ENCODE measurements around the gene TTC7B. TPM values are rescaled to one million over a fixed set of nuclear protein-coding genes. Genes with fewer than 3 reads are reported as not detected.

The TTC7B gene
- total RNA-seq, 1 donor from 2014 or later: 46.0 TPM

- Histone ChIP-seq H3K27me3 (ENCODE audit: control insufficient read depth, insufficient read depth, low read length) (no peaks in the 10 kb centered on the region), H3K4me3 (ENCODE audit: low read depth, low read length) (no peak overlapping the region), H3K36me3 (ENCODE audit: control insufficient read depth, insufficient read depth, low read length) (no peaks in the 10 kb centered on the region)
- TF ChIP-seq CTCF (IDR thresholded peaks at IDR 0.05; ENCODE audit: insufficient read depth, low read length, poor library complexity, severe bottlenecking): no peak
- no peak for DNase-seq (ENCODE audit: low read depth)
These were observed 74.0 kb downstream of the TTC7B start for GRCh38 chr14:90742252-90742651.

GRCh38 chr14:90741682-90741946 is 74.6 kb downstream of the TTC7B start:
- Histone ChIP-seq H3K4me3 (ENCODE audit: low read depth, low read length) (no peak overlapping the region), H3K36me3 (ENCODE audit: control insufficient read depth, insufficient read depth, low read length) (no peaks in the 10 kb centered on the region), H3K27me3 (ENCODE audit: control insufficient read depth, insufficient read depth, low read length) (no peaks in the 10 kb centered on the region)
- DNase-seq (ENCODE audit: low read depth): no peak
- no peak for TF ChIP-seq CTCF (IDR thresholded peaks at IDR 0.05; ENCODE audit: insufficient read depth, low read length, poor library complexity, severe bottlenecking)

DNA sequence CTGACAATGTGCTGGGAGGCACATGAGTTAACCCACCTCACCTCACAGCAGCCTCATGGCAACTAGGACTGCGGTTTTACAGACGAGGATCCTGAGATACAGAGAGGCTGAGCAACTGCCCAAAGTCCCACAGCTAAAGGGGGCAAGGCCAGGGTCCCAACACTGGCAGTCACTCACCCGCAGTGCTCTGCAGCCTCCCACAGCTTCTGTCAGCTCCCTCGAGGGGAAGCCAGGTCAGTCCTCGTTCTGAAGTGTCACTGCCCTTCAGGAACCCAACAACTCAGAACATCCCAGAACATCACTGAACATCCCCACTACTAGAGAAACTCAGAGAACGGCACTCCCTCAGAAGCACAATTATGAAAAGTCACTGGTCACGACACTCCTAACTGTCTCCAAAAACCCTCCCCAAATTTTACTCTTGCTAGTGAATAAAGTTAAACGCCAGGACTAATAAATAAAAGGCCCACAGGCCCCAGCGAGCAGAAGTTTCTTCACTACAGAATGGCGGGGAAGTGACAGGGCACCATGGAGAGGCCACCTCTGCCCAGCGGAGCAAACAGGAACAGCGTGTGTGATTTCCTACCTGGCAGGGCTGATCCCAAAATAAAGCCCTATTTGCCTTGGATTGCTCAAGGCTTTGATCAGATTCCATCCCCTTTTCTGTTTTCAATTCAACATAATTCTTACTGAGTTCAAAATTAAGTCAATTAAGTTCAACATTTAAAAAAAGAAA is 75.1 kb downstream of the TTC7B start:
- Histone ChIP-seq H3K4me3 (ENCODE audit: low read depth, low read length) (no peak overlapping the region), H3K36me3 (ENCODE audit: control insufficient read depth, insufficient read depth, low read length) (no peaks in the 10 kb centered on the region), H3K27me3 (ENCODE audit: control insufficient read depth, insufficient read depth, low read length) (no peaks in the 10 kb centered on the region)
- DNase-seq (ENCODE audit: low read depth): no peak
- TF ChIP-seq CTCF (IDR thresholded peaks at IDR 0.05; ENCODE audit: insufficient read depth, low read length, poor library complexity, severe bottlenecking): no peak

- Histone ChIP-seq H3K36me3 (ENCODE audit: control insufficient read depth, insufficient read depth, low read length) (no peaks in the 10 kb centered on the region), H3K27me3 (ENCODE audit: control insufficient read depth, insufficient read depth, low read length) (no peaks in the 10 kb centered on the region)
- DNase-seq (ENCODE audit: low read depth): no peak
These were observed 76.1 kb downstream of the TTC7B start for GRCh38 chr14:90740081-90740480.

DNA sequence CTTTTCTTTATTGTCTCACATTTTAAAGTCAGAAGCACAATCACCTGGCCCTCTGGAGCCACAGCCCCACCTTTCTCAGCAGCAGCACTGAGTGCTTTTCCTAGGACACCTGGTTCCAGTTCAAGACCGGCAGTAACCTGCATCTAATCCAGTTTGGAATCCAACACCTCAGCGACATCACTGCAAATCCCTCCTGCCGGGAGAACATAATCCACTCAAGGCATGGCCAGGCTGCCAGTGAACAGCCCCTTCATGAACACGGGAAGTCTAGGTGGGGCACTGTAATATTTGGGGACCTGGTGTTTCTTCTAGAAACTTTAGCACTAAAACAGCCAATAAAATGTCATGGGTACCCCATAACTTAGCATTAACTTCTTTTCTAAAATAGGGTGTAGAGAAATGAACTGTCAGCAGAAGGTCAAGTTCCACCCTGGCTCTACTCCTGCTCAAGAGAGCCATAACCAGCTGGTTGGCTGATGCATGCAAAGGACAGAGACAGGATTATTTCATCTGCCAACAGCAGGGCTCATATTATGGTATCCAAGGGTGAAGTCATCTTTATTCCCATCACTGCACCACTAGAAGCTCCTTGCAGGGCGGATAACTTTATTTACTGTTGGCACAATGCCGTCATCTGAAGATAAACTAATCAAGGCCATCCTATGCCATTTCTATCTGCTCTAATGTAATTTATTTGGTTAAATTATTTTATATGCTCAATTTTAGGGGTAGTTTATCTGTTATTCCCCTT is 76.7 kb downstream of the TTC7B start:
- H3K4me3 ChIP-seq (ENCODE audit: low read depth, low read length): no peak overlapping the region
- no peaks in the 10 kb centered on the region for H3K36me3 ChIP-seq (ENCODE audit: control insufficient read depth, insufficient read depth, low read length)
- H3K27me3 ChIP-seq (ENCODE audit: control insufficient read depth, insufficient read depth, low read length): no peaks in the 10 kb centered on the region
- DNase-seq (ENCODE audit: low read depth): no peak
- TF ChIP-seq CTCF (IDR thresholded peaks at IDR 0.05; ENCODE audit: insufficient read depth, low read length, poor library complexity, severe bottlenecking): no peak

More at GRCh38 chr14:90740081-90740480, 76.1 kb downstream of the TTC7B start:
- H3K4me3 ChIP-seq (ENCODE audit: low read depth, low read length): no peak overlapping the region
- no peak for TF ChIP-seq CTCF (IDR thresholded peaks at IDR 0.05; ENCODE audit: insufficient read depth, low read length, poor library complexity, severe bottlenecking)
